H1 (cell line): ENCODE results near the gene SOX13. TPM values are rescaled to one million over a fixed set of nuclear protein-coding genes. Genes with fewer than 3 reads are reported as not detected.

ENCODE experiments used
- CTCF ChIA-PET: fragments of 300-600 bp; sonication (Branson Sonifier 250); formaldehyde crosslinking; loops from one replicate; lab custom pipeline; 2021; ENCODE audit not compliant: partially characterized antibody; lab: Charles Lee
- POLR2A ChIA-PET: fragments of 300-600 bp; sonication (Branson Sonifier 250); formaldehyde crosslinking; loops from one replicate; lab custom pipeline; 2021; ENCODE audit warnings: inconsistent platforms; ENCODE audit not compliant: partially characterized antibody; lab: Charles Lee
- DNase-seq, 2 experiments: peaks; one replicate each; pipeline versions ENCODE4 v3.0.0 to v3.0.0-alpha.2; 2010 to 2022; ENCODE audit warnings: low spot score in 2 of 2, low read depth in 1 of 2, mixed read lengths in 1 of 2
- FAIRE-seq: peaks from 2 replicates; lab custom pipeline; 2011; peaks lifted over from hg19 to GRCh38; lab: Jason Lieb, UNC
- H2AFZ ChIP-seq: 2 replicates; pipeline ENCODE4 v1.8.1; 2012; ENCODE audit warnings: low read length, inconsistent platforms
- H2AK5ac ChIP-seq: 2 replicates; pipeline ENCODE4 v1.6.1; 2013; ENCODE audit warnings: low read depth, low read length
- H2BK120ac ChIP-seq: replicated peaks from 2 replicates; pipeline ENCODE3; 2013; ENCODE audit warnings: low read depth, low read length, inconsistent platforms
- H2BK12ac ChIP-seq: 2 replicates; pipeline ENCODE4 v1.6.1; 2013; ENCODE audit warnings: low read depth, low read length
- H2BK15ac ChIP-seq: 2 replicates; pipeline ENCODE4 v1.6.1; 2013; ENCODE audit warnings: low read length
- H2BK20ac ChIP-seq: 2 replicates; pipeline ENCODE4 v1.6.1; 2013; ENCODE audit warnings: low read length
- H2BK5ac ChIP-seq: 2 replicates; pipeline ENCODE4 v1.6.1; 2013; ENCODE audit warnings: low read depth, low read length
- H3K14ac ChIP-seq: 2 replicates; pipeline ENCODE4 v1.6.1; 2013; ENCODE audit warnings: inconsistent platforms; ENCODE audit not compliant: insufficient read length
- H3K18ac ChIP-seq: 2 replicates; pipeline ENCODE4 v1.6.1; 2013; ENCODE audit warnings: low read length; ENCODE audit errors: extremely low read depth
- H3K23ac ChIP-seq: 2 replicates; pipeline ENCODE4 v1.6.1; 2013; ENCODE audit warnings: inconsistent platforms; ENCODE audit not compliant: insufficient read length
- H3K23me2 ChIP-seq: 2 replicates; pipeline ENCODE4 v1.6.1; 2013; ENCODE audit warnings: low read depth, low read length
- H3K27ac ChIP-seq: 2 replicates; pipeline ENCODE4 v1.6.1; 2011; ENCODE audit warnings: low read depth, low read length, inconsistent platforms
- H3K27me3 ChIP-seq, 4 experiments: replicated peaks in 1 of 4; 1 replicate in 1 of 4; 2 replicates in 3 of 4; pipeline versions ENCODE4 v1.6.1 to v1.8.1; 2011 to 2013; ENCODE audit warnings: low read length in 3 of 4, mild to moderate bottlenecking in 3 of 4, inconsistent platforms in 2 of 4, mixed read lengths in 2 of 4, moderate library complexity in 1 of 4; ENCODE audit not compliant: control insufficient read depth in 3 of 4, insufficient read depth in 3 of 4; ENCODE audit errors: extremely low read depth in 1 of 4
- H3K36me3 ChIP-seq, 4 experiments: 2 replicates each; pipeline versions ENCODE4 v1.6.1 to v1.8.1; 2011 to 2013; ENCODE audit warnings: mild to moderate bottlenecking in 4 of 4, low read length in 3 of 4, moderate library complexity in 2 of 4, control low read depth in 1 of 4, inconsistent platforms in 1 of 4; ENCODE audit not compliant: insufficient read depth in 4 of 4, control insufficient read depth in 2 of 4
- H3K4ac ChIP-seq: replicated peaks from 2 replicates; pipeline ENCODE3; 2013; ENCODE audit warnings: low read length, low read depth, mixed read lengths, inconsistent platforms; ENCODE audit not compliant: insufficient read length
- H3K4me1 ChIP-seq, 4 experiments: replicated peaks in 1 of 4; 1 replicate in 1 of 4; 2 replicates in 3 of 4; pipeline versions ENCODE4 v1.6.1 to v1.8.1; 2011 to 2013; ENCODE audit warnings: low read length in 3 of 4, inconsistent platforms in 2 of 4, mixed read lengths in 1 of 4; ENCODE audit not compliant: insufficient read depth in 4 of 4, control insufficient read depth in 3 of 4
- H3K4me2 ChIP-seq, 2 experiments: 2 replicates each; pipeline versions ENCODE4 v1.6.1 to v1.8.1; 2011 to 2013; ENCODE audit warnings: low read depth in 2 of 2, low read length in 2 of 2, control low read depth in 1 of 2, inconsistent platforms in 1 of 2, mild to moderate bottlenecking in 1 of 2; ENCODE audit not compliant: insufficient read depth in 1 of 2
- H3K4me3 ChIP-seq, 4 experiments: fragments of 200-600, 300-600 bp in 1 of 4; sonication (generic), shearing (Covaris generic), sonication (Bioruptor Twin) in 1 of 4; 2 replicates each; pipeline versions ENCODE4 v1.5.1 to v1.8.1; 2011 to 2016; ENCODE audit warnings: low read length in 4 of 4, low read depth in 3 of 4, control low read depth in 2 of 4, inconsistent platforms in 2 of 4, mild to moderate bottlenecking in 2 of 4, mixed read lengths in 1 of 4, moderate library complexity in 1 of 4; ENCODE audit not compliant: insufficient read depth in 2 of 4; ENCODE audit errors: extremely low read depth in 1 of 4
- H3K56ac ChIP-seq: replicated peaks from 2 replicates; pipeline ENCODE3; 2013; ENCODE audit warnings: low read depth, mild to moderate bottlenecking, mixed read lengths, low read length, inconsistent platforms; ENCODE audit not compliant: insufficient read length
- H3K79me1 ChIP-seq: 2 replicates; pipeline ENCODE4 v1.6.1; 2013; ENCODE audit warnings: low read depth, low read length, control low read depth
- H3K79me2 ChIP-seq, 2 experiments: 2 replicates each; pipeline versions ENCODE4 v1.6.1 to v1.8.1; 2012 to 2013; ENCODE audit warnings: low read length in 2 of 2, mild to moderate bottlenecking in 2 of 2, inconsistent platforms in 1 of 2; ENCODE audit not compliant: insufficient read depth in 2 of 2, control insufficient read depth in 1 of 2
- H3K9ac ChIP-seq, 4 experiments: replicated peaks in 1 of 4; 1 replicate in 1 of 4; 2 replicates in 3 of 4; pipeline versions ENCODE4 v1.6.1 to v1.8.1; 2011 to 2013; ENCODE audit warnings: low read depth in 3 of 4, low read length in 3 of 4, control low read depth in 2 of 4, mild to moderate bottlenecking in 2 of 4, moderate library complexity in 2 of 4, inconsistent platforms in 1 of 4; ENCODE audit errors: extremely low read depth in 1 of 4
- H3K9me3 ChIP-seq, 2 experiments: 2 replicates each; pipeline versions ENCODE4 v1.6.1 to v1.8.1; 2012 to 2013; ENCODE audit warnings: mild to moderate bottlenecking in 2 of 2, moderate library complexity in 2 of 2, control low read depth in 1 of 2, inconsistent platforms in 1 of 2, low read depth in 1 of 2, low read length in 1 of 2, mixed read lengths in 1 of 2; ENCODE audit not compliant: insufficient read depth in 2 of 2
- H4K20me1 ChIP-seq, 2 experiments: replicated peaks in 1 of 2; 2 replicates each; pipeline versions ENCODE3 to v1.8.1; 2011 to 2013; ENCODE audit warnings: inconsistent platforms in 2 of 2, low read length in 2 of 2, mild to moderate bottlenecking in 1 of 2; ENCODE audit not compliant: insufficient read depth in 2 of 2, control insufficient read depth in 1 of 2
- H4K5ac ChIP-seq: 2 replicates; pipeline ENCODE4 v1.6.1; 2013; ENCODE audit warnings: low read length, low read depth, mixed read lengths, inconsistent platforms; ENCODE audit not compliant: insufficient read length
- H4K8ac ChIP-seq: 2 replicates; pipeline ENCODE4 v1.8.0; 2013; ENCODE audit warnings: mild to moderate bottlenecking, moderate library complexity, low read length, inconsistent platforms; ENCODE audit not compliant: insufficient read depth; ENCODE audit errors: extremely low read depth
- H4K91ac ChIP-seq: replicated peaks from 2 replicates; pipeline ENCODE3; 2013; ENCODE audit warnings: low read length, mixed read lengths, inconsistent platforms; ENCODE audit not compliant: insufficient read length
- ATF2 ChIP-seq: IDR thresholded peaks from 2 replicates; pipeline ENCODE4 v1.6.1; 2012; ENCODE audit warnings: low read length, inconsistent platforms
- CEBPB ChIP-seq: IDR thresholded peaks from 2 replicates; pipeline ENCODE4 v1.6.1; 2012; ENCODE audit warnings: low read depth, low read length
- EP300 ChIP-seq, 2 experiments: IDR thresholded peaks; 1 replicate in 1 of 2; 2 replicates in 1 of 2; pipeline ENCODE4 v1.6.1; 2011 to 2012; ENCODE audit warnings: low read depth in 2 of 2, low read length in 2 of 2, mild to moderate bottlenecking in 2 of 2, borderline replicate concordance in 1 of 2, inconsistent platforms in 1 of 2, moderate library complexity in 1 of 2
- HDAC6 ChIP-seq: IDR thresholded peaks from one replicate; pipeline ENCODE4 v1.7.1; 2012; ENCODE audit warnings: low read depth, mild to moderate bottlenecking, inconsistent platforms, low read length, moderate library complexity
- JUN ChIP-seq: IDR thresholded peaks from 2 replicates; pipeline ENCODE4 v1.6.1; 2011; ENCODE audit warnings: low read depth, mild to moderate bottlenecking, improper control_type of control experiment, low read length
- RAD21 ChIP-seq, 2 experiments: IDR thresholded peaks in 1 of 2; conservative IDR thresholded peaks in 1 of 2; 2 replicates each; pipeline ENCODE4 v1.6.1; 2011; ENCODE audit warnings: low read depth in 2 of 2, low read length in 2 of 2, improper control_type of control experiment in 1 of 2, inconsistent platforms in 1 of 2, mild to moderate bottlenecking in 1 of 2, moderate library complexity in 1 of 2
- RFX5 ChIP-seq: IDR thresholded peaks from 2 replicates; pipeline ENCODE4 v1.6.1; 2011; ENCODE audit warnings: low read depth, low read length, improper control_type of control experiment, borderline replicate concordance
- SAP30 ChIP-seq: fragments of 300-600 bp; sonication (generic); IDR thresholded peaks from 2 replicates; pipeline ENCODE4 v1.7.1; 2012; ENCODE audit warnings: low read length, moderate library complexity, mild to moderate bottlenecking, inconsistent platforms; ENCODE audit not compliant: insufficient read depth, insufficient replicate concordance
- SP1 ChIP-seq: IDR thresholded peaks from 2 replicates; pipeline ENCODE4 v1.6.1; 2011; ENCODE audit warnings: low read depth, low read length
- WGBS, 2 experiments: shearing (Covaris generic) in 1 of 2; methylation state at CpG; one replicate each; pipeline versions ENCODE4 v1.1.6 to v1.1.7; 2013 to 2015; ENCODE audit warnings: low lambda C conversion rate in 2 of 2, mixed read lengths in 2 of 2, inconsistent platforms in 1 of 2, low coverage in 1 of 2, missing lambda C conversion rate in 1 of 2; ENCODE audit not compliant: insufficient replicate concordance in 2 of 2, insufficient coverage in 1 of 2, insufficient read length in 1 of 2; ENCODE audit errors: extremely low coverage in 1 of 2, missing lambda C conversion rate in 1 of 2; 5-methylcytosine and 5-hydroxymethylcytosine counted together
- polyA plus RNA-seq, 7 experiments: library from polyadenylated mRNA; depleted of rRNA in 3 of 7; stranded (reverse) in 5 of 7; unstranded in 2 of 7; fragments of >200 nt in 5 of 7; fragments of 200-250 nt in 2 of 7; gene quantifications; 1 replicate in 5 of 7; 2 replicates in 1 of 7; 4 replicates in 1 of 7; pipeline versions ENCODE4 v1.2.1 to v1.2.3, GENCODE V29; 2011 to 2013; ENCODE audit warnings: missing spikeins in 2 of 7, mixed read lengths in 2 of 7
- total RNA-seq: library from RNA; stranded (reverse); fragmentation: NEBNext Ultra II Directional; extraction: Animal tissue kit (Norgen Biotek cat#: 25700); gene quantifications from 2 replicates; pipeline ENCODE4 v1.2.1, GENCODE V29; 2021

SOX13 gene
- total and polyA plus RNA-seq, 2 of the 8 experiments (the other 6 are each of a cell fraction or from before 2014, with no cell fraction given), result 113 to 173 TPM

DNA sequence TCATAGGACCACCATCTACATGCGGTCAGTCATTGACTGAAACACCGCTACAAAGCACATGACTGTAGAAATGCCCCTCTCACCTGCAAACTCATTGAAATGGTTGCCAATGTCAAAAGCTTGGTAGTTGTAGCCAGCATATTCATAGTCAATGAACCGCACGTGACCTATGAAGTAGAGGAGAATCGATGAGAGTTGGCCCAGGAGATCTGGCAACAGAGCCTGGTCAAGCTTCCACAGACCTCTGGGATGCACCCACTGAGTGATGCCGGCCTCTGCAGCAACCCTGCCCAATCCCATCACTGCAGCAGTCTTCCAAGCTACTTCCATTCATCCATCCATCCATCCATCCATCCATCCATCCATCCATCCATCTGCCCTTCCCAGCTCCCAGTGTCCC, 67.0 kb downstream of the SOX13 start:
- Histone ChIP-seq H3K9ac (no peak overlapping the region), H3K79me2 (no peaks in the 10 kb centered on the region), H3K4me2 (no peak overlapping the region), H3K4ac (no peak overlapping the region), H3K79me1 (no peaks in the 10 kb centered on the region; the same call in 1 of the 2 replicates), H4K91ac (no peak overlapping the region), H3K4me3 (no peak overlapping the region), H2BK12ac (no peak overlapping the region), H4K5ac (no peak overlapping the region), H3K23ac (no peak overlapping the region), H2BK5ac (no peak overlapping the region), H4K8ac (no peak overlapping the region), H3K23me2 (no peaks in the 10 kb centered on the region; the same call in 1 of the 2 replicates), H2AFZ (no peak overlapping the region), H3K27ac (no peak overlapping the region), H2BK120ac (no peak overlapping the region), H3K36me3 (no peaks in the 10 kb centered on the region), H4K20me1 (peaks cover 0 to 2% of the 10 kb centered on the region in 2 experiments)
- FAIRE-seq (no peak), DNase-seq (no peak)
- TF ChIP-seq HDAC6, result no peak
- TF ChIP-seq RFX5, result no peak
- TF ChIP-seq RAD21 (IDR thresholded peaks at IDR 0.05 in 1 of 2, conservative IDR thresholded peaks at IDR 0.05 in 1 of 2; ENCODE audit: low read depth in 2 of 2, low read length in 2 of 2), result no peak
- no peak for TF ChIP-seq EP300 (IDR thresholded peaks at IDR 0.05; ENCODE audit: borderline replicate concordance in 1 of 2, low read depth in 2 of 2, low read length in 2 of 2)
- no peak for TF ChIP-seq SAP30
- no peak for TF ChIP-seq CEBPB
- no peak for TF ChIP-seq JUN
- no peak for TF ChIP-seq SP1
- no peak for TF ChIP-seq ATF2
- TF ChIP-seq, all 59 proteins: peak for 0
- CTCF ChIA-PET, result interaction anchor here (0.7 to 9.8 kb wide), 10 partner anchors 8 to 269 kb away, joined by 3 to 99 read pairs (median 4); partner anchors contain the start of gene ETNK2
- Histone ChIP-seq H2BK15ac (no peak overlapping the region), H3K4me1 (peaks cover 0 to 5% (median under 1%) of the 10 kb centered on the region in 4 experiments; a peak in 3 of 7 replicates), H3K9me3 (no peaks in the 10 kb centered on the region), H3K14ac (no peak overlapping the region), H3K18ac (no peak overlapping the region), H3K27me3 (no peaks in the 10 kb centered on the region; a peak in 1 of 7 replicates), H2AK5ac (no peak overlapping the region), H2BK20ac (no peak overlapping the region), H3K56ac (no peak overlapping the region)
- WGBS, 2 experiments, result 96% methylated on average over 6 of the region's 6 CpGs; no CpG with 5 or more reads in 1 of the 2 experiments
- POLR2A ChIA-PET, result interaction anchor here (0.5 to 1.2 kb wide), 2 partner anchors 11 to 64 kb away, joined by 3 read pairs; no protein-coding TSS in a partner anchor
